Measurements from ENCODE around the gene RNF145.
"Not testable (repeated sequence)": the region's sequence is repeated elsewhere in the genome, so short reads cannot be mapped to it uniquely, and the experiment has no call there.

The RNF145 gene

GRCh38 chr5:159155960-159156359 lies 53.4 kb downstream of the RNF145 start:
- DNase-seq: no peak

DNA sequence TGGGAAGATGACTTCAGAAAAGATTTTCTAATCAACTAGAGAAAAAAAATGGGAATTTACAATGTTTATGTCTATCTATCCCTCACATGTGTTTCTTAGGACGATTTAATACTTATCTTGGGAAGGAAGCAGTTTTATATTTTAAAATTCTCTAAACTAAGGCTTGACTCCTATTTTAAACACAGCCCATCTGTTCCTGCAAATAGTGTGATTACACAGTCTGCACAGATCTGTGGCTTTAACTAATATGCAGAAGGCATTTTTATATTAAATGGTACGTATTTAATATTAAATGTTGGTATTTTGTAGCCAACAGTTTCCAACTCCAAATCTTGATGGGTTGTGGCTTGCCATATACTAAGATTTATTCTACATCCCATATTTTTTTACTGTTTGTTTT lies 56.5 kb downstream of the RNF145 start:
- DNase-seq: no peak

GRCh38 chr5:159149085-159149484 lies 60.3 kb downstream of the RNF145 start:
- DNase-seq: no peak

DNA sequence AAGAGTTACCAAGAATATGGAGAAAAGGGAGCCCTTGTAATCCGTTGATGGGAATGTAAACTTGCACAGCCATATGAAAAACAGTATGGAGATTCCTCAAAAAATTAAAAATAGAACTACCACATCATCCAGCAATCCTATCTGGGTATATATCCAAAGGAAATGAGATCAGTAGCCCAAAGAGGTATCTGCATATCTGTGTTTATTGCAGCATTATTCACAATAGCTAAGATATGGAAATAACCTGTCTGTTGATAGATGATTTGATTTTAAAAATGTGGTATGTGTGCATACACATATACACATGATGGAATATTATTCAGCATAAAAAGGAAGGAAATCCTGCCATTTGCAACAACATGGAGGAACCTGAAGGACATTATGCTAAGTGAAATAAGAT lies 61.4 kb downstream of the RNF145 start:
- no peak for DNase-seq

DNA sequence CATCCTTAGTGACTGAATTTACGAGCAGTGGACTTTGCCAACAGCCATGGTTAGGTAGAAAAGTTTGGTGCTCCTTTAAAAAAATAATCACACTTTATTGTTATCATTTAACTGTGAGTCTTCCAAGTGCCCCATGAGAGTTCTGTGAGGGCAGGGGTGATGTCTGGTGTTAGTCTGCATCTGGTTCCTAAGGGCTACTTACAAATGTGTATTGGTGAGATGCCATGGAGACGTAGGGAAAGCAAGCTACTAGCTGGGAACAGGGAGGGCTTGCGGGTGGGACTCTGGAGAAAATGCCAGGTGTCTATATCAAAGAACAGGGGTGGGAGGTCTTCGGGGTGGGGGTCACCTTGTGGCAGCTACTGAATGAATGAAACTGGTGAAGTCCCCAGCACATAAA lies 62.5 kb downstream of the RNF145 start:
- DNase-seq: no peak

DNA sequence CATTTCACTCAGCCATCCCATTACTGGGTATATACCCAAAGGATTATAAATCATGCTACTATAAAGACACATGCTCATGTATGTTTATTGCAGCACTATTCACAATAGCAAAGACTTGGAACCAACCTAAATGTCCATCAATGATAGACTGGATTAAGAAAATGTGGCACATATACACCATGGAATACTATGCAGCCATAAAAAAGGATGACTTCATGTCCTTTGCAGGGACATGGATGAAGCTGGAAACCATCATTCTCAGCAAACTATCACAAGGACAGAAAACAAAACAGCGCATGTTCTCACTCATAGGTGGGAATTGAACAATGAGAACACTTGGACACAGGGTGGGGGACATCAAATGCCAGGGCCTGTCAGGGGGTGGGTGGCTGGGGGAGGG lies 64.2 kb downstream of the RNF145 start:
- DNase-seq: not testable (repeated sequence)

DNA sequence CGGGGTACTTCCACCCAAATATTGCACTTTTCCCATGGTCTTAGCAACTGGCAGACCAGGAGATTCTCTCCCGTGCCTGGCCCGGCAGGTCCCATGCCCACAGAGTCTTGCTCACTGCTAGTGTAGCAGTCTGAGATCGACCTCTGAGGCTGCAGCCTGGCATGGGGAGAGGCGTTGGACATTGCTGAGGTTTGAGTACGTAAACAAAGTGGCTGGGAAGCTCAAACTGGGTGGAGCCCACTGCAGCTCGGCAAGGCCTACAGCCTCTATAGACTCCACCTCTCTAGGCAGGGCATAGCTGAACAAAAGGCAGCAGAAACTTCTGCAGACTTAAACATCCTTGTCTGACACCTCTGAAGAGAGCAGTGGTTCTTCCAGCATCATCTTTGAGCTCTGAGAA lies 69.6 kb downstream of the RNF145 start:
- no peak for DNase-seq

DNA sequence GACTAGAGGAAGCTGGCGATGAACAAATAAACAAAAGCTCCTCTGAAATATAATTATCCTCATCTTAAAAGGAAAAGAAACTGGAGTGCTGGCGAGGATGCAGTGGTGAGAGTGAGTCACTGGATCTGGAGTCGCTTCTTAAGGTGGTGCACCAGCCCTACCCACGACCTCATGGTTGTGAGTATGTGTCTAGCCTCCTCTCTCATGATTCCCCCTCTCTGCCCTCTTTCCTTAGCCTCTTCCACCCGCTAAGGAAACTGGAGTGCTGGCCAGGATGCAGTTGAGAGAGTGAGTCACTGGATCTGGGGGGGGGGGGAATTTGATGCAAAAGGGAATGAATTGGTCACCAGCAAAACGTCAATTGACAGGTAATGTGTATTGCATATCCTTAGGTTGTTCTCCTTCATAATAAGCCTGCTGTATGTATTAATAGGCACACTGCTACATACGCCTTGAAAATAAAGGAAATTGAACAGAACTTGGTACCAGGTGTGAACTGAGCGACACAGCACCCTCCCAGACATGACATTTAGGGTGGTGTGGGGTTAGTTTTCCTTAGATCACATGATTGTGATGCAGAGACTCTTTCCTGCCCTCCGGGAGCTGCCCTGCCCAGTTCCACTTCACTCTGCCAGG lies 73.3 kb downstream of the RNF145 start:
- no peak for DNase-seq

- no peak for DNase-seq
Observed at GRCh38 chr5:159133041-159133741, 76.2 kb downstream of the RNF145 start.

DNA sequence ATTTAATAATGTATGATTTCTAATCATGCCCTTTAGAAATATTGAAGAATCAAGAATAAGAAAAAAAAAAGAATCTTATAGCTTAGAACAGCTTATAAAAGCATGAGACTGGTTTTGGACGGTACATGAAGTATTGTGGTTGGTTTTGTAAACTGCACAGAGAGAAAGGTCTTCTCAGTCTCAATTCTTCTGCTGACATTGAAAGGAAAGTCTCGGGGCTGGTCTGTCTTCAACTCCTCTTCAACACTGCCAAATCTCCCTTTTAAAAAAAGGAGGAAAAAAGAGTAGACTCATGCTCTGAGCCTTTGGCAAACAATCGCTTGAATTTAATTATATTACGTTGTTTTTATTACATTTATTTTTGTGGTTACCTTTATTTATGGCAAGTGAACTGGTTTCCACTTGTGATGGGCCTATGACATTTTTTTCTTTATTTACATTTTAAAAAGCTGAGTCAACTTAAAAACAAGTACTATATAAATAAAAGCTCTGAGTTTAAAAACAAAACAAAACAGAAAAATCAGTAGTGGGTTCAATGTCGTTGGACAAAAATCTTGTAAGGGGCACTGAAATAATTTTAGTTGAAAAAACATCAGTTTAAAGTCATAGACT lies 76.8 kb downstream of the RNF145 start:
- no peak for DNase-seq

DNA sequence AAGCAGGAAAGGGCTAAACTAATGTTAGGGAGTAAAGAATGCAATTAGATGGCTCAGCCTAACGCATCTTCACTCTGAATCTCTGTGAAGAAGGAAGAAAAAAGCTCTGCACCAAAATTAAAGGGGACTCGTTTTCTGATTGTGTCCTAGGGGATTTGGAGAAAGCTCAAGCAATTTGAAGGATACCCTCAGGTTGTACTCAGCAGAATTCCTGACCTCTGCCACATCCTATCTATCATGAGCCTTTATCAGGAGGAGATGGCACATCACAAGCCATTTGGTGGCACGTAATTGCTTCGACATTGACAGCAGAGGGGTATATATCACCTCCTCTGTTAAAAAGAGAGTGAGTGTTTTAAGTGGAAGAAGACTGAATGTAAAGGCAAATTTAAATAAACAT lies 77.4 kb downstream of the RNF145 start:
- no peak for DNase-seq

DNA sequence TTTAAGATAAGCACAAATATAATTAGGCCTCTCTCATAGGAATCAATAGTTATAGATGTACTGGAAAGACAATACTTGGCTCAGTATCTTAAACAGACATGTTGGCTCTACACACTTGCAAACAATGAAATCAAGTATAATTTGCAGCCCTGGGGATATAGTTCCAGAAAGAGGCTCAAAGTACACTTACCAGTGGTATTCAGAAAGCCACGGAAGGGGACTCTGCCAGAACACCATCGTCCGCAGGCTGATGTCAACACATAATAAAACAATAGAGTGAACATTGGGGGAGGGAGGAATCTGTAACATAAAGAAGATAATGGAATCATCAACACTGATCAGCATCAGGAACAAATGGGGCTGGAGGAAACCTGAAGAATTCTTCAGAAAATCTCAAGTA lies 78.5 kb downstream of the RNF145 start:
- no peak for DNase-seq

DNA sequence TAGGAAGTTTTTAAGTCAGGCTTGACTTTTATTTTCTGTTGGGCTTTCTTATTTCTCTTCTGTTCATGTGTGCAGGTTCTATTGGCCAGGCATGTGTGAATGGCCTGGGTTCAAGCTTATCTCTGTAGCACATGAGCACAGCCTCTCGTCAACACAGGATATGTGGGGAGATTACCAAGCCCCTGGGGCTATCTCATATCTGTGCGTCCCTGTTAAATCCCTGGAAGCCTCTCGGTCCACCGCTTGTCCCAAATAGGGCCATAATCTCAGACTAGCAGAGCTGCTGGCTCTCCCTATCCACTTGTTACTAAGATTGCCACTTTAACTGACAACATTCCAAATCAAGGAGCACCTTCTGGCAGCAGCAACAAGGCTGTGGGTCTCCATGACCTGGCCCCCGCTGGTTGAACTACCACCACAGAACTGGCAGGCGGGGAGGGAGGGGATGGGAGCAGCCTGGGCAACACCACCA lies 81.2 kb downstream of the RNF145 start:
- no peak for DNase-seq

DNA sequence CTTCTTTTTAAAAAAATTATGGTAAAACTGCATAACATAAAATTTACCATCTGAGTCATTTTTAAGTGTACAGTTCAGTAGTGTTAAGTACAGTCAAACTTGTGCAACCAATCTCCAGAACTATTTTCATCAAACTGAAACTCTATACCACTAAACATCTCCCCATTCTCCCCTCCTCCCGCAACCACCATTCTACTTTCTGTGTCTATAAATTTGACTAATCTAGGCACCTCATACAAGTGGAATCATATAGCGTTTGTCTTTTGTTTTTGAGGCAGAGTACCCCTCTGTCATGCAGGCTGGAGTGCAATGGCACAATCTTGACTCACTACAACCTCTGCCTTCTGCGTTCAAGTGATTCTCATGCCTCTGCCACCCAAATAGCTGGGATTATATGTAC lies 85.7 kb downstream of the RNF145 start:
- no peak for DNase-seq

DNA sequence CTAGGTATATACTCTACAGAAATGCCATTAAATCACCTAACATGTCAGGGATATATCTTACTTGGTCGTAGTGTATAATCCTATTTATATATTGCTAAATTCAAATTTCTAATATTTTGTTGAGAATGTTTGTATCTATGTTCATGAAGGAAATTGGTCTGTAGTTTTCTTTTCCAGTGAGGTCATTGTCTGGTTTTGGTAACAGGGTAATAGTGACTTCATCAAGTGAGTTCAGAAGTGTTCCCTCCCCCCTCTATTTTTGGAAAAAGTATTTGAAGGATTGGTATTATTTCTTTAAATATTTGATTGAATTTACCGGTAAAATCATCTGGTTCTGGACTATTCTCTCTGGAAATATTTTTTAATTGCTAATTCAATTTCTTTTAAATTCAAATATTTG lies 86.2 kb downstream of the RNF145 start:
- no peak for DNase-seq

- no peak for DNase-seq
Observed at GRCh38 chr5:159121061-159121460, 88.3 kb downstream of the RNF145 start.

DNA sequence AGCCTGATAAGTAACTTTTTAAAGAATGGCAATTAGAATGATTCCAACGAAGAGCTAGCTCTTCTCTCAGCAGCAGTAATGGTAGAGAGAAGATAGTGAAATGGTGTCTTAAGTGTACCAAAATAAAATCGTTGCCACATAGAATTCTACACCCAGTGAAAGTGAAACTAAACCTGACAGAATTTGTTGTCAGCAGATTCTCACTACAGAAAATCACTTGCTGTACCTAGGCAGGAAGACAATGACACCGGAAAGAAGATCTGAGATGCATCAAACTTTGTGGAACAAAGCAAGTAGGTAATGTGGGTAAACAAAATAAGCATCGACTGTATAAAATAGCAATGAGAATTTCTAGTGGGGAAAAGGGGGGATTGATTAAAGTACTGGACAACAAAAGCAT lies 88.9 kb downstream of the RNF145 start:
- DNase-seq: no peak

DNA sequence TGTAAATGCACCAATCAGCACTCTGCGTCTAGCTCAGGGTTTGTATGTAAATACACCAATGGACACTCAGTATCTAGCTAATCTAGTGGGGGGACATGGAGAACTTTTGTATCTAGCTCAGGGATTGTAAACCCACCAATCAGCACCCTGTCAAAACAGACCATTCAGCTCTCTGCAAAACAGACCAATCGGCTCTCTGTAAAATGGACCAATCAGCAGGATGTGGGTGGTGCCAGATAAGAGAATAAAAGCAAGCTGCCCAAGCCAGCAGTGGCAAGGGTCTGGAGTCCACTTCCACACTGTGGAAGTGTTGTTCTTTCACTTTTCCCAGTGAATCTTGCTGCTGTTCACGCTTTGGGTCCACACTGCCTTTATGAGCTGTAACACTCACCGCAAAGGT lies 89.5 kb downstream of the RNF145 start:
- not testable (repeated sequence) for DNase-seq

DNA sequence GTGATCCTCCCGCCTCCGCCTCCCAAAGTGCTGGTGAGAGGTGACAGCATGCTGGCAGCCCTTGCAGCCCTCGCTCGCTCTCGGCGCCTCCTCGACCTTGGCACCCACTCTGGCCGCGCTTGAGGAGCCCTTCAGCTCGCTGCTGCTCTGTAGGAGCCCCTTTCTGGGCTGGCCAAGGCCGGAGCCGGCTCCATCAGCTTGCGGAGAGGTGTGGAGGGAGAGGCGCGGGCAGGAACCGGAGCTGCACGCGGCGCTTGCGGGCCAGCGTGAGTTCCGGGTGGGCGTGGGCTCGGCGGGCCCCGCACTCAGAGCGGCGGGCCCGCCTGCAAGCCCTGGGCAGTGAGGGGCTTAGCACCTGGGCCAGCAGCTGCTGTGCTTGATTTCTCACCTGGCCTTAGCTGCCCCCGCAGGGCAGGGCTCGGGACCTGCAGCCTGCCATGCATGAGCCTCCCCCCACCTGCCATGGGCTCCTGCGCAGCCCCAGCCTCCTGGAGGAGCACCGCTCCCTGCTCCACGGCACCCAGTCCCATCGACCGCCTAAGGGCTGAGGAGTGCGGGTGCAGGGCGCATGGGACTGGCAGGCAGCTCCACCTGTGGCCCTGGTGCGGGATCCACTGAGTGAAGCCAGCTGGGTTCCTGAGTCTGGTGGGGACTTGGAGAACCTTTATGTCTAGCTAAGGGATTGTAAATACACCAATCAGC lies 90.2 kb downstream of the RNF145 start:
- DNase-seq: not testable (repeated sequence)

- no peak for DNase-seq
Observed at GRCh38 chr5:159113405-159113804, 95.9 kb downstream of the RNF145 start.

DNA sequence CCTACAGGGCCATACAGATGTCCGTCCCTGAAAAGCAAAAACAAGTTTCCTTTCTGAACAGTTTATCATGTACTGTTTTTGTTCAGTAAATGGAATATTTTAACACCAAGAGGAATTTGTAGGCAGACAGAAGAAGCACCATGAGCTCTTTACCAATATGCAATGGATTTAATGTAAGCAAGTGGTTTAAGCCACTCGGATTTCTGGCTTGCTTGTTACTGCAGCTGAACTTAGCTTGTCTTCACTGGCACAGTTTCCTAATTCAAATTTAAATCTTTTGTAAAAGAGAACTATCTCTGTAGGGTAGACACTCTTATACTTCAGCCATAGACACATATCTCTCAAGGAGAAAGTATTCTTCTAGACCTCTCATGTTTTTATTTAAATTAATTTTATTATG lies 96.9 kb downstream of the RNF145 start:
- no peak for DNase-seq
